HG03558 (cell line): ENCODE measurements around the gene OGA.
"Not testable (repeated sequence)": the region's sequence is repeated elsewhere in the genome, so short reads cannot be mapped to it uniquely, and the experiment has no call there.

ENCODE experiments used
- ATAC-seq: cut with Tn5 transposase; IDR thresholded peaks from one replicate; pipeline ENCODE4 v1.9.1; 2021; ENCODE audit warnings: moderate number of reproducible peaks; ENCODE audit not compliant: unreplicated experiment; ENCODE audit errors: extremely low read depth

Gene OGA

DNA sequence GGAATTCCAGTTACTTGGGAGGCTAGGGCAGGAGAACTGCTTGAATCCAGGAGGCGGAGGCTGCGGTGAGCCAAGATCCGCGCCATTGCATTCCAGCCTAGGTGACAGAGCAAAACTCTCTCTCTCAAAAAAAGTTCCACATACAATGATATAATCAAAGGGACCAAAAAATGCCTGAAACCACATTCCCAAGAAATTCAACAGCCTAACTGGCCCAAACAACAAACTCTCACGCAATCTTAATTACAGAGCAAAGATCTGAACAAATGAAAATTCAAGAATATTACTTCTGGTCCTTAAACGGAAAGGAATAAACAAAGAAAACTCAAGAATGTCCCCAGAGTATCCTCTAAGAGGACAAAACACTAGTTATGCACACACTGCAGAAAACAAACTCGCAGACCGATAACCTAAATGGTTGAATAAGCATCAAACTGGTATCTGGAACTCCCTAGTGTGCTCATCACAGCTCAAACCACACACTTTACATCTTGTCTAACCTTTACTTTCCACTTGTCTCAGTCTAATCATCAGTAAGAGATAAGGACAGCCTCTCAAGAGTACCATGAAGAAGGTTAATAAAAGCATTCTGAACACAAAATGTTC is 3.7 kb downstream of the OGA start:
- ATAC-seq = no peak

DNA sequence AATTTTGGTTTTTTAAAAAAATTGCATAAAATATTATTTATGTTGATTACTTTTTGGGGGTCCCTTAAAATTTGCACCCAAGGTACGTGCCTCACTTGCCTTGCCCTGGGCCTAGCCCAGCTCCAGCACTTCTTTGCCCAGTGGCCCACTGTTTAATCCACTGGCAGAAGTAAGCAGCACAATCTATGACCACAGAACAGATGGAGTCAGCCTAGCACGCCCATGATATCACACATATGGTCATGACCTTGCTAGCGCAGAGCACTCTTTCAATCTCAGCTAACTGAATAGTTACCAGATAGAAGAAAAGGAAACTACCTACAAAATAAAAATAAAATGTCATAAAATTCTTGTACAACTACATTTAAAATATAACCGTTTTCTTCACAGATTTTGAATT is 5.6 kb downstream of the OGA start:
- no peak for ATAC-seq

DNA sequence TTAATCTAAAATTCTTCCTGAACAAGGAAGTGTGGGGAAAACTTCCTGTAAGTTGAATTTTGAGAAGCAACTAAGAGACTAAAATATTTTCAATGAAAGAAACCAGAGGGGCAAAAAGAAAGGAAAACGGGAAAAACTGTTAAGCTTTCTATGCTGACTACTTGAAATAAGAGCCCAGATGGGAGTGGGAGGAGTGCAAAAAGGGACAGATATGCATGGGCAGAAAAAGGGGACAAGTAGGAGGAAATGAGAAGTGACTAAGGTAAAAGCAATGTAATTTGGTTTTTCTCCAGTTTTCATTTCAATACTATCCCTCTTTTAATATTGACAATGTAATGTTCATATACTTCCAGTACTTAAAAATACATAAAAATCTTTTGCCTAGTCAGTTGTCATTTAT is 11.1 kb downstream of the OGA start:
- ATAC-seq = no peak

- ATAC-seq = no peak
Measured at GRCh38 chr10:101803511-101803910, 14.7 kb downstream of the OGA start.

GRCh38 chr10:101797403-101798059 is 20.7 kb downstream of the OGA start:
- no peak for ATAC-seq

DNA sequence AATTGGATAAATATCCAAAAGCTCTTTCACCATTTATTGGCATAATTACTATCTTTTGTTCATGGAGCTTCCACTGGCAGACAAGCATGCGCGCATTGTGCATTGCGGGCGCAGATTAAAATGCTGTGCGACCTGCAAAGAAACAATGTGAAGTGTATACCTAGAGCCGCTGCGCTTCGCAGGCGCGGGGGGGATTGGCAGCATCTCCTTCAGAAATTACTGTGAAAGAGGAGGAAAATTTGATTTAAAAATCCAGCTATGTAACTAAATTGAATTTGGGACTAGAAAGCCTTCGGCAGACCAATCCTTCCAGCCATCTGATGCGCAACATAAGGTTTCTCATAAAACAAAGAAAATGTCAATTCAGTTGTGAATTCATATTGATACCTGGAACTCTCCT is 24.7 kb downstream of the OGA start:
- no peak for ATAC-seq

GRCh38 chr10:101789686-101790085 is 28.6 kb downstream of the OGA start:
- no peak for ATAC-seq

GRCh38 chr10:101789231-101789630 is 29.0 kb downstream of the OGA start:
- not testable (repeated sequence) for ATAC-seq

GRCh38 chr10:101785801-101786200 is 32.4 kb downstream of the OGA start:
- ATAC-seq = no peak

DNA sequence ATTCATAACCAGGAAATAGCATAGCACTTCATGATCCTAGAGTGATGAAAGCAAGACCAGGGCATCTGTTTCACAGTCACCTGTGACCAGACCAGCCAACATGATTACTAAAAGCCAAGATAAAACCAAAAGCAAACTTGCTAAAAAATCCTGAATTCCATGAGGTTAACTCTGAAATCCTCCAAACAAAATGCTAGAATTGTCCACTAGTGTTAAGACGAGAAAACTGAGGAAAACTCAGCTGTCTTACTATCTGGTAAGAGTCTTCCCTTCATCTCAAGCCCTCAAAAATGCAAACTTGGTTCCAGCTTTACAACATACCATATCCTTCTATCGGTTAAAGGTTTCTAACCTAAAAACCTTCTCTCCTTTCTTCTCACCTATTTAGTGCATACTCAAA is 33.7 kb downstream of the OGA start:
- no peak for ATAC-seq

DNA sequence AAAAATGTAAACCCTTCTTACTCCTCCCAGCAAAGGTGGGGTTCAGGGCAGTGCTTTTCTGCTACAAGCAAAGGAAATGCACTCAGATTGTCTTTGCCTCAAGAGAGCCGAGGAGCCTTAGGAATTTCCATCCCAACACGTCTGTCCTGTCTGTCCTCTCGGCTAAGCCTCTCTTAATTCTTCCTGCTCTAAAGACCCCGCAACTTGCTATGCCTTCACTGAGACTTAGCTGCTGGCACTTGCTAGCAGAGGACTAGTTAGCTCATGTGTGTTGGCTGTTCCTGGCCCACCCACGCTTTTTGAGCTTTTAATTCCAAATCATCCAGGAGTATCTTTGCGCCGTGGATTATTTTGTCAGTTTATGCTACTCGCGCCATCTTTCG is 34.5 kb downstream of the OGA start:
- ATAC-seq = no peak

GRCh38 chr10:101782811-101783735 is 35.2 kb downstream of the OGA start, which contains the start of gene NPM3:
TSS of gene NPM3 (minus strand) at chr10:101783446. CDS start at chr10:101783390, 56 bp downstream.
- ATAC-seq = no peak

GRCh38 chr10:101781984-101782810 is 36.0 kb downstream of the OGA start:
- no peak for ATAC-seq

DNA sequence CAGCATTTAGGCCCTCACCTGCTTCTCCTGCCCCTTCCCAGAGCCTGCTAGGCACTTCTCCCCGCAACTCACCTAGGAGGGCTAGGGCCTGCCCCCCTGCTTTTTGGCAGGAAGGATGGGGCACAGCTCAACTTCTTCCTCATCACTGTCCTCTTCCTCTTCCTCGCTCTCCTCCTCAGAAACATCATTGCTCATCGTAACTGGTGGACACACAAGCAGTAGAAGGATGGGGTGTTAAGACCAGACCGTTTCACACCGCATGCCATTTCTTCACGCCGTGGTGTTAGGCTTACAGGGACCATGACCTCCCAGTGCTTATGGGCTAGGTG is 36.6 kb downstream of the OGA start:
- no peak for ATAC-seq

- no peak for ATAC-seq
Measured at GRCh38 chr10:101780818-101781654, 37.2 kb downstream of the OGA start.

- ATAC-seq = no peak
Measured at GRCh38 chr10:101780187-101780817, 37.9 kb downstream of the OGA start.

- no peak for ATAC-seq
Measured at GRCh38 chr10:101779544-101780186, 38.6 kb downstream of the OGA start.

- no peak for ATAC-seq
Measured at GRCh38 chr10:101778781-101779543, 39.3 kb downstream of the OGA start.
